Brain pericyte (primary cell): ENCODE measurements around the gene ZNF799.
"Not testable (repeated sequence)": the region's sequence is repeated elsewhere in the genome, so short reads cannot be mapped to it uniquely, and the experiment has no call there.

Experiments used
- DNase-seq: peaks from one replicate; pipeline ENCODE4 v3.0.0-alpha.2; 2012; ENCODE audit warnings: low read depth, low spot score

ZNF799 gene

GRCh38 chr19:12364391-12365235, 36.5 kb downstream of the ZNF799 start:
- no peak for DNase-seq

- DNase-seq: not testable (repeated sequence)
Observed at GRCh38 chr19:12362236-12362635, 38.8 kb downstream of the ZNF799 start.

GRCh38 chr19:12353375-12353774, 47.7 kb downstream of the ZNF799 start:
- no peak for DNase-seq

- no peak for DNase-seq
Observed at GRCh38 chr19:12350890-12351197, 50.2 kb downstream of the ZNF799 start.

- no peak for DNase-seq
Observed at GRCh38 chr19:12350185-12350889, 50.7 kb downstream of the ZNF799 start.

GRCh38 chr19:12346896-12347295, 54.2 kb downstream of the ZNF799 start:
- no peak for DNase-seq

- no peak for DNase-seq
Observed at GRCh38 chr19:12345197-12345596, 55.9 kb downstream of the ZNF799 start.
